Measurements from ENCODE around the gene NQO2. TPM values are rescaled to one million over a fixed set of nuclear protein-coding genes. Genes with fewer than 3 reads are reported as not detected.
A peak's percentile ranks its signal among the peaks of the same experiment; 100 is the strongest.

The NQO2 gene
- total and polyA plus RNA-seq, 2 of the 13 experiments (the other 11 are each of a cell fraction or from before 2014, with no cell fraction given), result 32.2 to 56.5 TPM

- TF ChIP-seq, protein P1, sequence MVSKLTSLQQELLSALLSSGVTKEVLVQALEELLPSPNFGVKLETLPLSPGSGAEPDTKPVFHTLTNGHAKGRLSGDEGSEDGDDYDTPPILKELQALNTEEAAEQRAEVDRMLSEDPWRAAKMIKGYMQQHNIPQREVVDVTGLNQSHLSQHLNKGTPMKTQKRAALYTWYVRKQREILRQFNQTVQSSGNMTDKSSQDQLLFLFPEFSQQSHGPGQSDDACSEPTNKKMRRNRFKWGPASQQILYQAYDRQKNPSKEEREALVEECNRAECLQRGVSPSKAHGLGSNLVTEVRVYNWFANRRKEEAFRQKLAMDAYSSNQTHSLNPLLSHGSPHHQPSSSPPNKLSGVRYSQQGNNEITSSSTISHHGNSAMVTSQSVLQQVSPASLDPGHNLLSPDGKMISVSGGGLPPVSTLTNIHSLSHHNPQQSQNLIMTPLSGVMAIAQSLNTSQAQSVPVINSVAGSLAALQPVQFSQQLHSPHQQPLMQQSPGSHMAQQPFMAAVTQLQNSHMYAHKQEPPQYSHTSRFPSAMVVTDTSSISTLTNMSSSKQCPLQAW (CRISPR knock-in tag; IDR thresholded peaks at IDR 0.05), result peak; percentile 8; the same call in 1 of the 2 replicates
- TF ChIP-seq DPF2 (CRISPR knock-in tag; IDR thresholded peaks at IDR 0.05; ENCODE audit: borderline replicate concordance, low read depth) (no peak), KAT2B (IDR thresholded peaks at IDR 0.05; ENCODE audit: borderline replicate concordance, low read depth, low read length) (no peak), NFKB2 (CRISPR knock-in tag; IDR thresholded peaks at IDR 0.05; ENCODE audit: borderline replicate concordance) (peak; percentile 27; the same call in 1 of the 2 replicates), SMARCE1 (IDR thresholded peaks at IDR 0.05; ENCODE audit: borderline replicate concordance) (no peak), ZBTB34 (CRISPR knock-in tag; IDR thresholded peaks at IDR 0.05) (no peak), ZNF468 (CRISPR knock-in tag; IDR thresholded peaks at IDR 0.05) (no peak), PRDM15 (CRISPR knock-in tag; IDR thresholded peaks at IDR 0.05) (peak; percentile 35; the same call in 1 of the 2 replicates), ZNF720 (CRISPR knock-in tag; IDR thresholded peaks at IDR 0.05) (no peak), ZNF143 (CRISPR knock-in tag; IDR thresholded peaks at IDR 0.05) (no peak), ZNF337 (CRISPR knock-in tag; IDR thresholded peaks at IDR 0.05; ENCODE audit: borderline replicate concordance, low read depth) (no peak), YY1 (IDR thresholded peaks at IDR 0.05; ENCODE audit: insufficient read depth, insufficient replicate concordance, low read depth, low read length) (peak; percentile 64)
- TF ChIP-seq, protein P2, sequence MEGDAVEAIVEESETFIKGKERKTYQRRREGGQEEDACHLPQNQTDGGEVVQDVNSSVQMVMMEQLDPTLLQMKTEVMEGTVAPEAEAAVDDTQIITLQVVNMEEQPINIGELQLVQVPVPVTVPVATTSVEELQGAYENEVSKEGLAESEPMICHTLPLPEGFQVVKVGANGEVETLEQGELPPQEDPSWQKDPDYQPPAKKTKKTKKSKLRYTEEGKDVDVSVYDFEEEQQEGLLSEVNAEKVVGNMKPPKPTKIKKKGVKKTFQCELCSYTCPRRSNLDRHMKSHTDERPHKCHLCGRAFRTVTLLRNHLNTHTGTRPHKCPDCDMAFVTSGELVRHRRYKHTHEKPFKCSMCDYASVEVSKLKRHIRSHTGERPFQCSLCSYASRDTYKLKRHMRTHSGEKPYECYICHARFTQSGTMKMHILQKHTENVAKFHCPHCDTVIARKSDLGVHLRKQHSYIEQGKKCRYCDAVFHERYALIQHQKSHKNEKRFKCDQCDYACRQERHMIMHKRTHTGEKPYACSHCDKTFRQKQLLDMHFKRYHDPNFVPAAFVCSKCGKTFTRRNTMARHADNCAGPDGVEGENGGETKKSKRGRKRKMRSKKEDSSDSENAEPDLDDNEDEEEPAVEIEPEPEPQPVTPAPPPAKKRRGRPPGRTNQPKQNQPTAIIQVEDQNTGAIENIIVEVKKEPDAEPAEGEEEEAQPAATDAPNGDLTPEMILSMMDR (CRISPR knock-in tag; IDR thresholded peaks at IDR 0.05), result peak; percentile 27; the same call in 1 of the 2 replicates
- TF ChIP-seq, protein P3, sequence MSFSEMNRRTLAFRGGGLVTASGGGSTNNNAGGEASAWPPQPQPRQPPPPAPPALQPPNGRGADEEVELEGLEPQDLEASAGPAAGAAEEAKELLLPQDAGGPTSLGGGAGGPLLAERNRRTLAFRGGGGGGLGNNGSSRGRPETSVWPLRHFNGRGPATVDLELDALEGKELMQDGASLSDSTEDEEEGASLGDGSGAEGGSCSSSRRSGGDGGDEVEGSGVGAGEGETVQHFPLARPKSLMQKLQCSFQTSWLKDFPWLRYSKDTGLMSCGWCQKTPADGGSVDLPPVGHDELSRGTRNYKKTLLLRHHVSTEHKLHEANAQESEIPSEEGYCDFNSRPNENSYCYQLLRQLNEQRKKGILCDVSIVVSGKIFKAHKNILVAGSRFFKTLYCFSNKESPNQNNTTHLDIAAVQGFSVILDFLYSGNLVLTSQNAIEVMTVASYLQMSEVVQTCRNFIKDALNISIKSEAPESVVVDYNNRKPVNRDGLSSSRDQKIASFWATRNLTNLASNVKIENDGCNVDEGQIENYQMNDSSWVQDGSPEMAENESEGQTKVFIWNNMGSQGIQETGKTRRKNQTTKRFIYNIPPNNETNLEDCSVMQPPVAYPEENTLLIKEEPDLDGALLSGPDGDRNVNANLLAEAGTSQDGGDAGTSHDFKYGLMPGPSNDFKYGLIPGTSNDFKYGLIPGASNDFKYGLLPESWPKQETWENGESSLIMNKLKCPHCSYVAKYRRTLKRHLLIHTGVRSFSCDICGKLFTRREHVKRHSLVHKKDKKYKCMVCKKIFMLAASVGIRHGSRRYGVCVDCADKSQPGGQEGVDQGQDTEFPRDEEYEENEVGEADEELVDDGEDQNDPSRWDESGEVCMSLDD (CRISPR knock-in tag; IDR thresholded peaks at IDR 0.05; ENCODE audit: borderline replicate concordance), result no peak; the same call in 1 of the 2 replicates
- TF ChIP-seq, protein P4, sequence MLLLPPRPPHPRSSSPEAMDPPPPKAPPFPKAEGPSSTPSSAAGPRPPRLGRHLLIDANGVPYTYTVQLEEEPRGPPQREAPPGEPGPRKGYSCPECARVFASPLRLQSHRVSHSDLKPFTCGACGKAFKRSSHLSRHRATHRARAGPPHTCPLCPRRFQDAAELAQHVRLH (CRISPR knock-in tag; IDR thresholded peaks at IDR 0.05; ENCODE audit: borderline replicate concordance, low read depth), result no peak
Observed at GRCh38 chr6:2999618-3000557, at the start of gene NQO2 (continued).
